Activated gamma-delta T cell treated with anti-CD3 and anti-CD28 coated beads, Interleukin-2, amount 50 U/mL, for 16 hours (primary cell): ENCODE measurements around the gene CEACAM7.
"Not testable (repeated sequence)": the region's sequence is repeated elsewhere in the genome, so short reads cannot be mapped to it uniquely, and the experiment has no call there.

ENCODE experiments used
- DNase-seq: peaks from one replicate; pipeline ENCODE4 v3.0.0-alpha.2; 2020; ENCODE audit warnings: low read depth

The CEACAM7 gene

GRCh38 chr19:41688098-41688497, at the start of gene CEACAM7:
Gene CEACAM7 (minus strand): TSS chr19:41688270. CDS start chr19:41688165, 105 bp downstream.
- no peak for DNase-seq

GRCh38 chr19:41735071-41735600, 47.1 kb upstream of the CEACAM7 start:
- DNase-seq: no peak

- no peak for DNase-seq
Measured at GRCh38 chr19:41734585-41734984, 46.5 kb upstream of the CEACAM7 start.

GRCh38 chr19:41734156-41734555, 46.1 kb upstream of the CEACAM7 start:
- DNase-seq: no peak

GRCh38 chr19:41726493-41726892, 38.4 kb upstream of the CEACAM7 start:
- no peak for DNase-seq

- DNase-seq: no peak
Measured at GRCh38 chr19:41720103-41720502, 32.0 kb upstream of the CEACAM7 start.

- no peak for DNase-seq
Measured at GRCh38 chr19:41718761-41719160, 30.7 kb upstream of the CEACAM7 start.

GRCh38 chr19:41714598-41714997, 26.5 kb upstream of the CEACAM7 start:
- no peak for DNase-seq

- DNase-seq: no peak
Measured at GRCh38 chr19:41711376-41712261, 23.5 kb upstream of the CEACAM7 start.

- DNase-seq: no peak
Measured at GRCh38 chr19:41709951-41710645, 22.0 kb upstream of the CEACAM7 start.

- not testable (repeated sequence) for DNase-seq
Measured at GRCh38 chr19:41709516-41709915, 21.4 kb upstream of the CEACAM7 start.

GRCh38 chr19:41708481-41708880, 20.4 kb upstream of the CEACAM7 start, which contains the start of gene CEACAM5:
Gene CEACAM5 (plus strand): TSS chr19:41708626. CDS start chr19:41708732, 106 bp downstream.
- no peak for DNase-seq

- no peak for DNase-seq
Measured at GRCh38 chr19:41707871-41708371, 19.9 kb upstream of the CEACAM7 start.

GRCh38 chr19:41707502-41707812, 19.4 kb upstream of the CEACAM7 start:
- DNase-seq: no peak

GRCh38 chr19:41706741-41707501, 18.9 kb upstream of the CEACAM7 start:
- DNase-seq: peak; percentile 43

GRCh38 chr19:41705393-41706174, 17.5 kb upstream of the CEACAM7 start:
- DNase-seq: no peak

GRCh38 chr19:41703602-41704293, 15.7 kb upstream of the CEACAM7 start:
- no peak for DNase-seq

- no peak for DNase-seq
Measured at GRCh38 chr19:41702171-41702651, 14.1 kb upstream of the CEACAM7 start.

GRCh38 chr19:41701401-41702075, 13.5 kb upstream of the CEACAM7 start:
- no peak for DNase-seq
